Epithelial cell of prostate (primary cell): ENCODE measurements around the gene SEPTIN5.

Source experiments
- DNase-seq: peaks from one replicate; pipeline ENCODE4 v3.0.0-alpha.2; 2011; ENCODE audit warnings: low read depth, low spot score
- H3K27ac ChIP-seq: fragments of 450-650 bp; 2 replicates; pipeline ENCODE4 v1.5.1; 2017; ENCODE audit warnings: mild to moderate bottlenecking

SEPTIN5 gene

DNA sequence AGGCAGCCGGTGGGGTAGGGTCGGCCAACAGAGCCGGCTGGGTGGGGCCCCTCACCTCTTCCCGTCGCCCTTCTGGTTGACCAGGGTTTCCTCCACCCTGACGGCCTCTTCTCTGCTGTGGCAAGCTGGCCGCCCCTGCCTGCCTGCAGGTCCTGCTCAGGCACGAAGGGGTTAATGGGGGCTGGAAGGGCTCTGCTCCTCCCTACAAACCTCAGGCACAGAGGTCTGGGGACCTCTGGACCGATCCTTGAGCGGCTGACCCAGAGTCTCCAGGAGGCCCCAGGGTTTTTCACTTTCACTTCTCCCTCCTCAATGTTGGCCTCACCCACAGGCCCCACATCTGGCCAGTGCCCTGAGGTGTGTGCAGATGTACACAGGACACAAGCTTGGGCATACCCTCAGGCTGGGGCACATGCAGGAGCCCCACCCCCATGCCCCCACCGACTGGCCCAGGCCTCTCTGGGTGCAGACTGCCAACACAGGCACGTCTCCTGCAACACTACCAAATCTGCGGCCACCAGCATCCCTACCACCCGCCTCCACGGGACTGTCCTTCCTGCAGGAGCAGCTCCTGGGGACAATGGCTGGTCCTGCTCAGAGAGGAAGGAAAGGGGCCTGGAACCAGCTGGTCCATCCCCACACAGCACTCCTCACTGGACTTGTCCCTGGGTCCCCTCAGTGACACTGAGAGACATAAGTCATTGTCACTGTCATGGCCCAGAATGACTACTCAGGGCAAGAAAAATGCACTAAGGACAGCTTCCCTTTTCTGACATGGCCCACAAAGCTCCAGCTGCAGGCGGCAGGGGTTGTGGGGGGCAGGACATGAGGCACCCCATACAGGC is 43.1 kb downstream of the SEPTIN5 start:
- no peak for DNase-seq

DNA sequence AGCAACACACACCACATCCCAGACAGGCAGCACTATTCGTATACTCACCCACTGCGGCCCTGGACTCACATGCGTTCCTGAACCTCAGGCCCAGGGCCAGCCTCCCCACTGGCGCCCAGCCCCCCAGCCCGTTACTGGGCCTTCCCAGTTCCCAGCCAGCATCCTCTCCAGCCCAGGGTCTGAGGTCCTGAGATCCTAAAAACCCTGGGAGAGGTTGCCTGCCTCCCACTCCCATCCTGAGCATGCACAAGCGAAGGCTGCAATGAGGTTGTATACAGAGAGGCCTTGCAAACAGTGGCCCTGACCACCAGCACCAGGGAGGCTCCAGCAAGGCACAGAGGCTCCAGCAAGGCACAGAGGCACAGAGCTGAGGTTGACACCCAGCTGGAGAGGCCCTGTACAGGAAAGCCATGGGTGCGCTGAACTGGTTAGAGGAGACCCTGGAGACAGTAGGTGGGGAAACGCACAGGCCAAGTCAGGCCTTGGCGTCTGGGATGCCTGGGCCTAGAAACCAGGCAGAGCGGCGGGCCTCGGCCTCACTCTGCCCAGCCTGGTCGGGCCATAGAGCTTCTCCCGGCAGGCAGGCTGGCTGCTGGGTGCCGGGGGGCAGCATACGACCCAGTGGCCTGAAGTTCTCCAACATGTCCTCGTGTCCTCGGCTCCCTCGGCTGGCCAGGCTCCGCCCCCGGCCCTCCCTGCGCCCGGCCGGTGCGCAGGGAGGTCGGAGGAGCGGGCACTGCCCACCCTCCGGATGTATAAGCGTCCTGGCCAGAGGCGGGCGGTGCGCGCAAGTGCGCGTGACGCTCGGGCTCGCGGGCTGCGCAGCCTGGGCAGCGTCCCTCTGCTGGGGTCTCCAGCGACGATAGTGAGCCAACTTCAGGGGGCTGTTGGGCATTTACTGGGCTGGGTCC is 43.9 kb downstream of the SEPTIN5 start:
- no peak overlapping the region for H3K27ac ChIP-seq
- no peak for DNase-seq

More for the DNA sequence above, 43.1 kb downstream of the SEPTIN5 start:
- H3K27ac ChIP-seq: no peak overlapping the region

DNA sequence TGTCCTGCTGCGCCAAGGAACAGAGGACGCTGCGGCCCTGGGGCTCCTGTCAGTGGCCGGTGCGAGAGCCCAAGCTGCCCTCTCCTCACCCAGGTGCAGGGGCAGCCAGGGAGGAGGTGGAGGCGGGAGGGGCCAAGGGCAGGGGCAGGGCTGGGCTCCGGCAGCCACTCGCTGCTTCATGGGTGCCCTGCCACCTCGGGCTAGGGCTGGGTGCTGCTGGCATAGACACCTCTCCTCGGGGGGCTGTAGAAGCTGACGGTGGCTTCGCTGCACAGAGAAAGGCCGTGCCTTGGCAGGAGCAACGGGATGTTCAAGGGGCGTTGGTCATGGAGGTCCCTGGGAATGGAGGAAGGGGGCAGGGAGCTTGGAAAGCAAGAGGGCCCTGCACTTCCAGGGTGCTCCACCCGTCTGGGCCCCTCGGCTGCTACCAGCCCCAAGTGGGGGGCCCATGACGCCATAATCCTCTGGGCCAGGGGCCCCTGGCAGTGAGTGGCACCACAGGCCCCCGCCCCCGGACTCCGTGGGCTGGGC is 44.7 kb downstream of the SEPTIN5 start:
- no peak overlapping the region for H3K27ac ChIP-seq
- DNase-seq: no peak

DNA sequence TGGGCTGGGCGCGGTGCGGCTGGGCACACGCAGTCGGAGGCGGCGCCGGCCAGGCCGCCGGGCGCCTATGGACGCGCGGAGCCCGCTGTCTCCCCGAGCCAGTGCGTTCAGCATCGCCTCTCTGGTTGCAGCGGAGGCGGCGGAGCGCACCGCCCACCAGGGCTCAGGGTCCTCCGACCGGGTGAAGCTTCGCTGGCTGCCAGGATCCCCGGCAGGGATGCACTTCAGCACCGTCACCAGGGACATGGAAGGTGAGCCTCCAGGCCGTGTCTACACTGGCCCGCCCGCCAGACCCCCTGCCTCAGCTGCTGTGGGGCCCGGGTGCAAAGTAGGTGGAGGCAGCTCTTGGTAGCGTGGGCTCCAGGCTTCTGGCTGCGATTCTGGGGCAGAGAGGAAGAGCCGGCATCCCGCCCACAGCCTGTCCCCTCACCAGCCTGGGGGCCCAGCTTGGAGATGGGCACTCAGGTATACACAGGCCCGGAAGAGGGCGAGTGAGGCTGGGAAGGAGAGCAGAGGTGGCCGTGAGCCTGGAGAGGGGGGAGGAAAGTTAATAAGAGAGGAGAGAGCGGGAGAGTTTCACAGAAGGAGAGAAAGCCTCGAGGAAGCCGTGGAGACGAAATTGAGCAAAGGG is 45.2 kb downstream of the SEPTIN5 start:
- no peak overlapping the region for H3K27ac ChIP-seq
- no peak for DNase-seq

DNA sequence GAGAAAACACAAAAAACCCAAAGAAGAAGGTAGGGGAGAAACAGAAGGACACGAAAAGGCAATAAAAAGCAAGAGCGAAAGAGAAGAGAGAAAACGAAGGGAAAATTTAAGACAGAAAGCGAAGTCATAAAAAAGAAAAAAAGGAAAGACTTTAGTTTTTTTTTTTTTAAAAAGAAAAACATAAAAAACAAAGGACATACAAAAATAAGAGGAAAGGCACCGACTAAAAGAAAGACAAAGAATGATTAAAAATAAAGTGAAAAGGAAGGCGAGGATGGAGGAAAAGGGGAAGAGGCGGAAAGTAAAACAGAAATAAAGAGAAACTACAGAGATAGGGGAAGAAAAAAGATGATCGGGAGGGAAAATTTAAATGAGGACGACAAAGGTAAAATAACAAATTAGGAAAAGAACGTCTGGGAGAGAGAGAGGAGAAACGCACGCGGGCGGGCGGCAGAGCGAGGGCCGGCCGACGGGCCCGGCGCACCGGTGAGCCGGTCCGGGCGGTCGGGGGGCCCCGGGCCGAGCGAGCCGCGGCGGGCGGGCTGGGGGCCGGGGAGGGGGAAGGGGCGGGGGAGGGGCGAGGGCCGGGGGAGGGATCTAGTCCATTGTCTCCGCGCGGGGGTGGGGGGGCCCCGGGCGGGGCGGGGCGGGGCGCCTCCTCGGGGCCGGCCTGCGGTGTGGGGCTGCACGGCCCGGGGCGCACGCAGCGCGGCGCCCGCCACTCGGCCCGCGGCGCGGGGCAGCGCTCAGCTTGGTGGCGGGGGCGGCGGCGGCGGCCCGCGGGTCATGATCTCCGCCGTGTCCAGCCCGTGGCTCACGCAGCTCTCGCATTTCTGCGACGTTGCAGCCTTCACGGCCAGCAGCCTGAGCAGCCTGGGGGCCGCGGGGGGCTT is 46.0 kb downstream of the SEPTIN5 start, which contains the start of gene TBX1:
TSS of gene TBX1 (plus strand) at position 721 of the 893 bp plus-strand sequence. CDS start at position 787, 66 bp downstream.
- no peak within 1 kb of the TSS for H3K27ac ChIP-seq
- DNase-seq: no peak

DNA sequence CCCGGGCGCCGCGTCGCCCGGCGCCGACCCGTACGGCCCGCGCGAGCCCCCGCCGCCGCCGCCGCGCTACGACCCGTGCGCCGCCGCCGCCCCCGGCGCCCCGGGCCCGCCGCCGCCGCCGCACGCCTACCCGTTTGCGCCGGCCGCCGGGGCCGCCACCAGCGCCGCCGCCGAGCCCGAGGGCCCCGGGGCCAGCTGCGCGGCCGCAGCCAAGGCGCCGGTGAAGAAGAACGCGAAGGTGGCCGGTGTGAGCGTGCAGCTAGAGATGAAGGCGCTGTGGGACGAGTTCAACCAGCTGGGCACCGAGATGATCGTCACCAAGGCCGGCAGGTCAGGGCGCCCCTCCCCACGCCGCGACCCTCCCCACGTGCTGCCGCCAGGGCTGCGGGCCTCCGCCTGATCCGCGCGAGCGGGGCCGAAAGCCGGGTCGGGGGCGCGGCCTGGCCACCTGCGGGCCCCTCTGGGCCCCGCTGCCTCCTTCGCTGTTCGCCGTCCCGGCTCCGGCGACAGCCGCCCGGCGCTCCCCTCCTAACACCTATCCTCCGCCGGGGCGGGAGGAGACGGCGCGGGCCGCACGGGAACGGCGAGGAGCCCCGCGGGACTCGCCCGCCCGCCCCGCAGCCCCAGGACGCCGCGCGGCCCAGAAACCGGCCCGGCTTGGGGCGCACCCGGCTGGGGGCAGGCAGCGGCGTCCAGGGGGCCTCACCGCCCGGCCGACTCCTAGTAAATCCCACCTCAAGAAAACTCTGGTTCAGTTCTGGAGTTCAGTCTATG is 46.8 kb downstream of the SEPTIN5 start:
- H3K27ac ChIP-seq: no peak overlapping the region
- DNase-seq: no peak

DNA sequence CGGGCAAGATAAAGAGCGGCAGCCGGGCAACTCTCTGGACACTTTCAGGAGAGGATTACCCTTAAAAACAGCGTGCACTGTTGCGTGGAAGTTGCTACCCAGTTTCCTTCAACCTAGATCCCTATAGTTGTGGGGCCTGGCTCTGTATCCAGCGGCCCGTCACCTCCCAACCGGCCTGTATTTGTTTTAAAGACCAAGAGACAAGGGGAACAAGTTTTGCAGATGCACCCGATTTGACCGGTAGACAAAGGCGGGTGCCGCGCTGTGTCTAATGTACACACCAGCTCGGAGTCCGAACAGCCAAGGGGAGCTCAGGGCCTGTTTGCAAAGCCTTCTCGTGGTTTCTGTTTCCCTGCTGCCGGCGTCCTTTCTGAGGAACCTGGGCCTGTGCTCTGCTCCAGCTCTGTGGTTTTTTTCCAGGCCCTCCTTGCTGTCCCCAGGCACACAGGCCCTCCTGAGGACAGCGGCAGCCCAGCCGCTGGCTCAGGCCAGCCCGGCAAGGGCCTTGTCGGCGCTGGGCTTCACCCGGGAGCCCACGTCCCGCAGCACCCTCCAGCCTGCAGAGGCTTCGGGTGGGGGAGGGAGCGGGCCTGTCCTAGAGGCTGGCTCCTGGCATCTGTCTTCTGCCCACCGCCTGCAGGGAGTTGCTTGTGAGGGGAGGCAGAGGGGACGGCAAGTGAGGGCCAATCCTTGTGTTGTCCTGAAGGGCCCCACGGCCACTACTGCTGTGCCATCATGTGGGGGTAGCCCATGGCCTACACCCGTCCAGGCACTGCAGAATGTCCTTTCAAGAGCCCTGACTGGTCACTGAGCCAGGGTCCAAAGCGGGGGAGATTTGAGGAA is 47.6 kb downstream of the SEPTIN5 start:
- no peak for DNase-seq
- H3K27ac ChIP-seq: no peak overlapping the region

DNA sequence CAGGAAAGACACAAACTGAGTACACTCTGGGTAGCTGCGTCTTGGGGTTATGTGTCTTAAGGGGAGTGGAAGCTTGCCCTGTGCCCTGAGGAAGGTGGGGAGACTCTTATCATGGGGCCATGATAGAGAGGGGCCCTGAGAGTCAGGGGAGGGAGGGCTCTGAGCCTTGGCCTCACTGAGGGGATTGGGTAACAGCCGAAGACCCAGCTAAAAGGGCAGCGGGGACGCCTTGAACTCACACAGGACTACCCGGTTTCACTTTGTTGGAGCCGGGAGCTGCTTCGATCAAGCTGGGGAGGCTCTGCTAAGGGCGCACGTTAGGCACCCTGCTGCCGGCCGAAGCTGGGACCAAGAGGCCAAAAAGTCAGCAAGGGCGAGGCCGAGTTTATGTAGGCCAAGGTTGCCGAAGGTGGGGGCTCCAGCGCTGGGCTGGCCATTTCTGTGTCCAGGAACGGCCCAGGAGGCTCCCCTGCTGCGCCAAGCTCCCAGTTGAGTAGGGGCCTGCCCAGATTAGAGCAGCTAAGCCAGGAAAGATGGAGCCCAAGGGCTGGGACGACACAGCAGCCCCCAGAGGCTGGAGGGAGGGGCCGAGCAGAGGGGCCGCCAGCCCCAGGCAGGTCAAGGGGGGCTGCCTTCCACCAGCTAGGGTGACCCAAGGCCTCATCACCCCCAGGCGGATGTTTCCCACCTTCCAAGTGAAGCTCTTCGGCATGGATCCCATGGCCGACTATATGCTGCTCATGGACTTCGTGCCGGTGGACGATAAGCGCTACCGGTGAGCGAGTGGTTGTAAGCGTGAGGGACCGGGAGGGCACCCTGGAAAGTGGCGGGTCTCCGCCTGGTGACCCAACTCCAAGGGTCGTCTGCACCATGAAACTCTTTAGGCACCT is 48.5 kb downstream of the SEPTIN5 start:
- DNase-seq: no peak

DNA sequence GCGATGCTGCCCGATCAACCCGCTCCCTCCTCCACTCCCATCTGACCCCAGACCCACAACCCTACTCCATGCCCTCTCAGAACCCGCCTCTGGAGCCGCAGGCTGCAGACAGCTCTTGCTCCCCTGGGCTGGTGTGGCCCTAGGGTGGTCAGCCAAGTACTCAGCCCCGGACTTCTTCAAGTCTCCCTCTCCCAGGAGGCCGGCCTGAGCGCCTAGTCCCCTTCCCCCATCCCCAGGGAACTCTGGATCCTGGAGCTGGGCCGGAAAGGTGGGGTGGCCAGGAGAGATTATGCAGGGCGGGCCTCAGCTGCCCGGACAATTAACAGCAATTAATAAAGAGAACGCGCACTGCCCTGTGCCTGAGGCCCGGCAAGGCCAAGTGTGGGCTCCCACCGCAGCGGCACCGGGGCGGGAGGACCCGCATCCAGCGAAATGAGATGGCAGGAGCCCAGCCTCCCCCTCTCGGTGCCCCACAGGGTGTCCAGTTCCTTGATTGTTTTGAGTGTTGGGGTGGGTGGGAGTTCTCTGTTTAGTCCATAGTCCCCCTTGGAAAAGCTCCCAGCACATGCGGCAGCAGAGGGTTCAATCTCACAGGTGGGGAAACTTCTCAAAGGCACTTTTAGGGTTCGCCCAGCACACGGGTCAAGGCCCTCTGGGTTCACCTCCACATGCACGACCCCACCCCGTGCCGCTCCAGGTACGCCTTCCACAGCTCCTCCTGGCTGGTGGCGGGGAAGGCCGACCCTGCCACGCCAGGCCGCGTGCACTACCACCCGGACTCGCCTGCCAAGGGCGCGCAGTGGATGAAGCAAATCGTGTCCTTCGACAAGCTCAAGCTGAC is 49.4 kb downstream of the SEPTIN5 start:
- DNase-seq: no peak

More for the DNA sequence above, 48.5 kb downstream of the SEPTIN5 start:
- no peak overlapping the region for H3K27ac ChIP-seq

DNA sequence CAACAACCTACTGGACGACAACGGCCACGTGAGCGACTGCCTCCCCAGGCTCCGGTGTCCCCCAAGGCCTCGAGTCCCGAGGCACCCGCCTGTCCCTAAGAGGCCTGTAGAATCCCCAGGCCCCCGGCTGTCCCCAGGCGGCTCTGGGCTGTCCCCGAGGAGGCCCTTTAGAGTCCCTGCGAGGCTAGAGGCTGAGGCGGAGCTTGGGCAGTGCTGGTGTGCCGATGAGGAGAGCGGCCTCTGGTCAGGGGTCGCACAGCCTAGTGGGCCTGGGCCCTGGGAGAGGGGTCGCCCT is 49.9 kb downstream of the SEPTIN5 start:
- DNase-seq: no peak
- no peak overlapping the region for H3K27ac ChIP-seq

More for the DNA sequence above, 49.4 kb downstream of the SEPTIN5 start:
- H3K27ac ChIP-seq: no peak overlapping the region

DNA sequence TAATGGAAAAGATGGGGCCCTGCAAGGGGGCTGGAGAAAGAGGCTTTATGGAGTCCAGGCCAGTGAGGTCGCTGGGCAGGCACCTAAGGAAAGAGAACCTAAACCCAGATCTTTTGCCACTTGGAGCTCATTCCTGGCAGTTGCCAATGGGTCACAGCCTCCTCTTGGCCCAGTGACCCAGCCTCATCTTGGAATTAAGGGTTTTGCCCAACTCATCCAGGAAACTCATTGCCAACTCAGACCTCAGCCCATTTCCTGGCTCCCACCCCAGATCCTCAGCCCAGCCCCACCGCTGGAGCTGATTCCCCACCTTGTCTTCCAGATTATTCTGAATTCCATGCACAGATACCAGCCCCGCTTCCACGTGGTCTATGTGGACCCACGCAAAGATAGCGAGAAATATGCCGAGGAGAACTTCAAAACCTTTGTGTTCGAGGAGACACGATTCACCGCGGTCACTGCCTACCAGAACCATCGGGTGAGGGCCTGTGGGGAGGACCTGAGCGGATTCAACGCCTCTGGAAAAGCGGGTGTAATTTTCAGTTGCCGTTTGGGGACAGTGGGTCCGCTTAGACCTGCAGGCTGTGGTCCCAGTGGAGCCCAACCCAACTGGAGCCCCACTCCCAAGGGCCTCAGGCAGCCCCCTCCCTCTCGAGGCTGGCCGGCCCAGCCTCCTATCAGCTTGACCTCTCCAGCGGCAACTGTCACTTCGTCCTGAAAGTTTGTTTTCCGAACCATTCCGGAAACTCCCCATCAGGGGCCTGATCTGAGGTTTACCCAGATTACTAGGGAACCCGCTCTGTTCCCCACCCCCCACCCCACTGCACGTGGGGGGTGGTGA is 50.6 kb downstream of the SEPTIN5 start:
- H3K27ac ChIP-seq: no peak overlapping the region
- no peak for DNase-seq

DNA sequence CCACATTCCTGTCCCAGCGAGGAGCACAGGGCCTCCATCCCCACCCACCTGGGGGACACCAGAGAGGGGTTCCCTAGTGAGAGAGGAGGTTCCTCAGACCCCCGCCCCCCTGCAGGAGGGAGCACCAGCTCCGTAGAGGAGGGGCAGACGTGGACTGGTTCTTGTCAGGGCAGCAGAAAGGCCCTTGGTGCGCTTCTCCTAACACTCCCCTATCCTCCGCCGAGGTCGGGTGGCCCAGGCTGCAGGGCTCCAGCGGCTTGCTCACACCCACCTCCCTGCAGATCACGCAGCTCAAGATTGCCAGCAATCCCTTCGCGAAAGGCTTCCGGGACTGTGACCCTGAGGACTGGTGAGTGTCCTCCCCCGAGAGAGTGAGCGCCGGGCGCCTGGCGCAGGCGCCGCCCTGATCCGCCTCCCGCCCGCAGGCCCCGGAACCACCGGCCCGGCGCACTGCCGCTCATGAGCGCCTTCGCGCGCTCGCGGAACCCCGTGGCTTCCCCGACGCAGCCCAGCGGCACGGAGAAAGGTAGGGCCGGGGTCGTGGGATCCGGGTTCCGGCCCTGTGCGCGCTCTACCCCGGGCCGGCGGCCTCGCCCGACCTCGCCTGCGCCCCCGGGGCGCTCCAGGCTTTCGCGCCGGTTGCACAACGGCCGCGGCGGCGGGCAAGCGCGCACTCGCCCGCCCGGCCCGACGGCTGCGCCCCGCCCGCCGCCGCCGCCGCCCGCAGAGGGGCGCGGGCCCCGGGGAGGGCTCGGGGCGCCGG is 51.4 kb downstream of the SEPTIN5 start:
- no peak for DNase-seq
- H3K27ac ChIP-seq: peak overlapping the region; percentile 17

DNA sequence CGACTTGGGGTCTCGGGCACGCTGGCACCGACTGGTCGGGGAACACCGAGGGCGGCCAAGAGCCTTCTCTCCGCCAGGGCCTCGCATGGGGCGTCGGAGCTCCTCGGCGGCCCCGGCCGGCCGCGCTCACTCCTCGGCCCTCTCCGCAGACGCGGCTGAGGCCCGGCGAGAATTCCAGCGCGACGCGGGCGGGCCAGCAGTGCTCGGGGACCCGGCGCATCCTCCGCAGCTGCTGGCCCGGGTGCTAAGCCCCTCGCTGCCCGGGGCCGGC is 51.9 kb downstream of the SEPTIN5 start:
- no peak for DNase-seq
- H3K27ac ChIP-seq: peak overlapping the region; percentile 17

DNA sequence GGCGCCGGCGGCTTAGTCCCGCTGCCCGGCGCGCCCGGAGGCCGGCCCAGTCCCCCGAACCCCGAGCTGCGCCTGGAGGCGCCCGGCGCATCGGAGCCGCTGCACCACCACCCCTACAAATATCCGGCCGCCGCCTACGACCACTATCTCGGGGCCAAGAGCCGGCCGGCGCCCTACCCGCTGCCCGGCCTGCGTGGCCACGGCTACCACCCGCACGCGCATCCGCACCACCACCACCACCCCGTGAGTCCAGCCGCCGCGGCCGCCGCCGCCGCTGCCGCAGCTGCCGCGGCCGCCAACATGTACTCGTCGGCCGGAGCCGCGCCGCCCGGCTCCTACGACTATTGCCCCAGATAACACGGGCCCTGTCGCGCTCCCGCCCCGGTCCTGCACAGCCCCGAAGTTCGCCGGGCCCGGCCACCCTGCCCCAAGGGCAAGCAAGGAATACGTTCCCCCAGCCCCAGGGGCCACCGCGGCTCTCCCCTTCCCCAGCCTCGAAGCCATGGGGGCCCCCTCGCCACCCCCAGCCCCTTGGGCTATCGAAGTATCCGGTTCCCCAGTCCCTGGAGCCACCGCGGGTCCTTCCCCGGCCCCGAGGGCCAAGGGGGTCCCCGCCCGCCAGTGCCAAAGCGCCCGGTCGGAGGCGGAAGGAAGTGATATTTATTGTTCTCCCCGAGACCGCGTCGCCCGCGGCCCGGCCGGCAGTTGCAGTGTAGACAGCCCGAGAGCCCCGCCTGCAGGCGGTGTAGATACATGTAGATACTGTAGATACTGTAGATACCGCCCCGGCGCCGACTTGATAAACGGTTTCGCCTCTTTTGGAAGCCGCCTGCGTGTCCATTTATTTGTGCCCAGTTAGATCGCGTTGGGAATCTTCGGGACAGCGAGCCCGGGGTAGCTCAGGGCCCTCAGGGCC is 52.5 kb downstream of the SEPTIN5 start:
- DNase-seq: no peak
- H3K27ac ChIP-seq: peak overlapping the region; percentile 17
